Activated naive CD8-positive, alpha-beta T cell treated with anti-CD3 and anti-CD28 coated beads for 36 hours (primary cell): Measurements from ENCODE around the gene RFC4. TPM values are rescaled to one million over a fixed set of nuclear protein-coding genes. Genes with fewer than 3 reads are reported as not detected.

Source experiments
- DNase-seq: peaks from one replicate; pipeline ENCODE4 v3.0.0; 2021
- H3K27ac Mint-ChIP-seq: one replicate; pipeline ENCODE4 v1.8.0; 2022; ENCODE audit warnings: mild to moderate bottlenecking, moderate library complexity, mixed read lengths
- H3K27me3 Mint-ChIP-seq: one replicate; pipeline ENCODE4 v1.8.0; 2022; ENCODE audit warnings: mild to moderate bottlenecking, mixed read lengths
- H3K36me3 Mint-ChIP-seq: one replicate; pipeline ENCODE4 v1.8.0; 2021; ENCODE audit warnings: mild to moderate bottlenecking, mixed read lengths
- H3K4me1 Mint-ChIP-seq: one replicate; pipeline ENCODE4 v1.8.0; 2021; ENCODE audit warnings: mixed read lengths
- H3K4me3 Mint-ChIP-seq: one replicate; pipeline ENCODE4 v1.8.0; 2022; ENCODE audit warnings: mild to moderate bottlenecking, moderate library complexity, mixed read lengths
- H3K9me3 Mint-ChIP-seq: one replicate; pipeline ENCODE4 v1.8.0; 2022; ENCODE audit warnings: mixed read lengths
- total RNA-seq, 2 experiments: library from RNA; stranded (reverse); gene quantifications; one replicate each; pipeline ENCODE4 v1.2.3, GENCODE V29; 2021

Gene RFC4
- total RNA-seq, 2 experiments from 2014 or later: 121 to 136 TPM

GRCh38 chr3:186754871-186755270, 51.4 kb downstream of the RFC4 start:
- H3K27me3 Mint-ChIP-seq: no peaks in the 10 kb centered on the region
- H3K9me3 Mint-ChIP-seq: no peaks in the 10 kb centered on the region
- H3K36me3 Mint-ChIP-seq: no peaks in the 10 kb centered on the region
- no peak for DNase-seq
- no peak overlapping the region for H3K27ac Mint-ChIP-seq
- no peak overlapping the region for H3K4me3 Mint-ChIP-seq
- H3K4me1 Mint-ChIP-seq: peaks cover 8% of the 10 kb centered on the region

- H3K4me3 Mint-ChIP-seq: no peak overlapping the region
- no peaks in the 10 kb centered on the region for H3K9me3 Mint-ChIP-seq
- DNase-seq: no peak
- H3K4me1 Mint-ChIP-seq: peaks cover 8% of the 10 kb centered on the region
- H3K27me3 Mint-ChIP-seq: no peaks in the 10 kb centered on the region
- H3K27ac Mint-ChIP-seq: no peak overlapping the region
- no peaks in the 10 kb centered on the region for H3K36me3 Mint-ChIP-seq
Measured at GRCh38 chr3:186754006-186754405, 52.3 kb downstream of the RFC4 start.

GRCh38 chr3:186751480-186751879, 54.8 kb downstream of the RFC4 start:
- Mint-ChIP-seq H3K27ac (no peak overlapping the region), H3K4me1 (peaks cover 8% of the 10 kb centered on the region), H3K36me3 (no peaks in the 10 kb centered on the region), H3K4me3 (no peak overlapping the region), H3K9me3 (no peaks in the 10 kb centered on the region), H3K27me3 (no peaks in the 10 kb centered on the region)
- no peak for DNase-seq

GRCh38 chr3:186750316-186750715, 56.0 kb downstream of the RFC4 start:
- DNase-seq: no peak
- Mint-ChIP-seq H3K4me3 (no peak overlapping the region), H3K4me1 (peaks cover 12% of the 10 kb centered on the region), H3K27me3 (no peaks in the 10 kb centered on the region), H3K9me3 (no peaks in the 10 kb centered on the region), H3K36me3 (no peaks in the 10 kb centered on the region), H3K27ac (no peak overlapping the region)

- no peaks in the 10 kb centered on the region for H3K9me3 Mint-ChIP-seq
- no peak overlapping the region for H3K4me3 Mint-ChIP-seq
- H3K27ac Mint-ChIP-seq: no peak overlapping the region
- H3K36me3 Mint-ChIP-seq: peaks cover 10% of the 10 kb centered on the region
- no peak for DNase-seq
- H3K27me3 Mint-ChIP-seq: no peaks in the 10 kb centered on the region
- peaks cover 4% of the 10 kb centered on the region for H3K4me1 Mint-ChIP-seq
Measured at GRCh38 chr3:186746008-186746407, 60.3 kb downstream of the RFC4 start.

- peaks cover 14% of the 10 kb centered on the region for H3K36me3 Mint-ChIP-seq
- no peaks in the 10 kb centered on the region for H3K9me3 Mint-ChIP-seq
- no peak overlapping the region for H3K27ac Mint-ChIP-seq
- no peak for DNase-seq
- H3K4me1 Mint-ChIP-seq: peaks cover 4% of the 10 kb centered on the region
- no peaks in the 10 kb centered on the region for H3K27me3 Mint-ChIP-seq
- no peak overlapping the region for H3K4me3 Mint-ChIP-seq
Measured at GRCh38 chr3:186743666-186744065, 62.6 kb downstream of the RFC4 start.

GRCh38 chr3:186742618-186743380, 63.5 kb downstream of the RFC4 start:
- Mint-ChIP-seq H3K27me3 (no peaks in the 10 kb centered on the region), H3K4me1 (peaks cover 4% of the 10 kb centered on the region), H3K4me3 (no peak overlapping the region), H3K9me3 (no peaks in the 10 kb centered on the region), H3K27ac (no peak overlapping the region), H3K36me3 (peaks cover 14% of the 10 kb centered on the region)
- DNase-seq: no peak

Other genes starting within 250 kb of the RFC4 start
- 10 to 100 TPM; 12.7 to 15.4 TPM for gene TBCCD1, start 239.1 kb downstream of the RFC4 start, total RNA-seq
- gene DNAJB11, start 235.8 kb downstream of the RFC4 start, total RNA-seq: 10 to 100 TPM; 51.7 to 53.9 TPM
- gene AHSG, start 193.4 kb downstream of the RFC4 start, total RNA-seq: not detected
- not detected for gene FETUB, start 166.1 kb downstream of the RFC4 start, total RNA-seq
- not detected for gene HRG, start 140.5 kb downstream of the RFC4 start, total RNA-seq
- gene KNG1, start 89.1 kb downstream of the RFC4 start, total RNA-seq: not detected
- 100 to 1,000 TPM; 446 to 480 TPM for gene EIF4A2, start 22.9 kb downstream of the RFC4 start, total RNA-seq
- not detected for gene ADIPOQ, start 36.2 kb upstream of the RFC4 start, total RNA-seq
- 10 to 100 TPM; 97.4 to 98.8 TPM for gene ST6GAL1, start 124.0 kb upstream of the RFC4 start, total RNA-seq